Activated CD4-positive, CD25-positive, alpha-beta regulatory T cell (primary cell): ENCODE results near the gene C1S.
"Not testable (repeated sequence)": the region's sequence is repeated elsewhere in the genome, so short reads cannot be mapped to it uniquely, and the experiment has no call there.

Experiments used
- DNase-seq, 4 experiments: peaks; one replicate each; lab custom pipeline; 2025; lab: John Stamatoyannopoulos, UW

The C1S gene

DNA sequence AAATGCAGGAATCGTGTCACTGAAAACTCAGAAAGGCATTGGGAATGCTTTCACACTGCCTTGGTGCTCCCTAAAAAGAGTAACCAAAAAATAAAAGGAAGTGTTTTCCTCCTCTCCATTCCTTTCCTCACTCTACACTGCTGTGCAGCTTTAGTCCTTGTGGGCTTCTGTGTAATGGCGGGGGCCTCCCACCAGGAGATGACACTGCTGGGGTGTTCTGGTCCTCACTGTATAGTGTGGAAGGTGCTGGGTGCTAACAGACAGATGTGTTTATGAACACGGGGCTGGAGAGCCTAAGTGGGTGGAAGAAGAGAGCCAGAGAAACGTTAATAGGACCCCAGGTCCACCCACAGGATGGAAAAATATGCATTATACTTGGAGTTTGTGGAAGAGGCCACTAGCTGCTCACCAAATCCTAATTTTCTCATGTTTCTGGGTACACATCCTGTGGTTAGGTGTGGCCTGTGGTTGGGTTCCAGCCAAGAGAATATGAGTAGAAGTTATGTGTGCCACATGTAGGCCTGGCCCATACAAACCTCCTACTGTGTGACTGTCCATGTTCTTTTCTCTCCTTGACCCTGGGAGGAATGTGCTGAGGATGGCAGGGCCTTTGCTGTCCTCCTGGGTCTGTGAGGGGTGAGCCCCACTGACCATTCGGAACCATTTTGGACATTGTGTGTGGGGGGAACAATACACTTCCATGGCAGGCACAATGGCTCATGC is 14.0 kb upstream of the C1S start:
- no peak for DNase-seq

DNA sequence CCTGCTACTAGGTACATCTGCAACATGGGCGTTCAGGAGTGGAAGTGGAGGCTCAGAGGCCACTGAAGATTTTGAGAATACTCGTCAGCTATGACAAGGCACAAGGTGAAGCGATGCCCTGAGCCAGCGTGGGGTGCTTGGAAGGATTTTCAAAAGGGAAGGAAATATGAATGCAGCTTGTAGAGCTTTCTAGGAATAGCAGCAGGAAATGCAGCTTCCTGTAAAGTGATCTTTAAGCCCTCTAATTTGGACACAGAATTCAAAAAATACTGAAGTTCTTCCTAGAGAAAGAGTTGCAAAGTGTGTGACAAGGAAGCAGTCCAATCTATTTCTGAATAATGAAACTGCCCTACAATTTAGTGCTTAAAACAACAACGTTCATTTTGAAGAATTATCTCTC is 13.2 kb upstream of the C1S start:
- no peak for DNase-seq

DNA sequence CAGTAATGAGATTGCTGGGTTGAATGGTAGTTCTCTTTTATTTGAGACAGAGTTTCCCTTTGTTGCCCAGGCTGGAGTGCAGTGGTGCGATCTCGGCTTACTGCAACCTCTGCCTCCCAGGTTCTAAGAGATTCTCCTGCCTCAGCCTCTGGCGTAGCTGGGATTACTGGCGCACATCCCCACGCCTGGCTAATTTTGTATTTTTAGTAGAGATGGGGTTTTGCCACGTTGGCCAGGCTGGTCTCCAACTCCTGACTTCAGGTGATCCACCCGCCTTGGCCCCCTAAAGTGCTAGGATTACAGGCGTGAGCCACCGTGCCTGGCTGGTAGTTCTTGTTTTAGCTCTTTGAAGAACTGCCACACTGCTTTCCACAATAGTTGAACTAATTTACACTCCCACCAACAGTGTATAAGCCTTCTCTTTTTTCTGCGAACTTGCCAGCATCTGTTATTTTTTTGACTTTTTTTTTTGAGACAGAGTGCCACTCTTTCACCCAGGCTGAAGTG is 11.0 kb upstream of the C1S start:
- DNase-seq = not testable (repeated sequence)

DNA sequence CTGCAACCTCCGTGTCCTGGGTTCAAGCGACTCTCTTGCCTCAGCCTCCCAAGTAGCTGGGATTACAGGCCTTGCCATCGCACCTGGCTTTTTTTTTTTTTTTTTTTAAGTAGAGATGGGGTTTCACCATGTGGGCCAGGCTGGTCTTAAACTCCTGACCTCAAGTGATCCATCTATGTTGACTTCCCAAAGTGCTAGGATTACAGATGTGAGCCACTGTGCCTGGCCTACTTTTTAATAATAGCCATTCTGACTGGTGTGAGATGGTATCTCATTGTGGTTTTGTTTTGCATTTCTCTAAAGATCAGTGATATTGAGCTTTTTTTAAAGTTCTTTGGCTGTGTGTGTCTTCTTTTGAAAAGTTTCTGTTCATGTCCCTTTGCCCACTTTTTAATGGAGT is 10.5 kb upstream of the C1S start:
- DNase-seq = not testable (repeated sequence)

DNA sequence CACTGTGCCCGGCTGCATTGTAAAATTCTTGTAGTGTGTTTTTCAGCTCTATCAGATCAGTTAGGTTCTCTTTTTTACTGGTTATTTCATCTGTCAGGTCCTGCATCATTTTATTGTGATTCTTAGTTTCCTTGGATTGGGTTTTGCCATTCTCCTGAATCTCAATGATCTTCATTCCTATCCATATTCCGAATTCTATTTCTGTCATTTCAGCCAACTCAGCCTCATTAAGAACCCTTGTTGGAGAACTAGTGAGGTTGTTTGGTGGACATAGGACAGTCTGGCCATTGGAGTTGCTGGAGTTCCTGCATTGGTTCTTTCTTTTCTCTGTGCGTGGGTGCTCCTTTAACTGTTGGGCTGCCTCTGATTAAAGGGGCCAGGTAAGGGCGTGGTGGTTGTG is 5.6 kb upstream of the C1S start:
- no peak for DNase-seq

DNA sequence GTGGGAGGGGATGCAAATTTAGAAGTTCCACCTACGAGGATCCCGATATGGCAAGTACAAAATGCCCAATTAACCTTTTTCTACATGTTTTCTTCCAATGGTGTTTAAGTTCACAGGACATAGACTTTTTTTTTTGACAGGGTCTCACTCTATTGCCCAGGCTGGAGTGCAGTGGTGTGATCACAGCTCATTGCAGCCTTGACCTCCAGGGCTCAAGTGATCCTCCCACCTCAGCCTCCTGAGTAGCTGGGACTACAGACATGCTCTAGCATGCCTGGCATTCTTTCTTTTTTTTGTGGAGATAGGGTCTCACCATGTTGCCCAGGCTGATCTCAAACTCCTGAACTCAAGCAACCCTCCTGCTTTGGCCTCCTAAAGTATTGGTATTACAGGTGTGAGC is 4.8 kb upstream of the C1S start:
- not testable (repeated sequence) for DNase-seq

DNA sequence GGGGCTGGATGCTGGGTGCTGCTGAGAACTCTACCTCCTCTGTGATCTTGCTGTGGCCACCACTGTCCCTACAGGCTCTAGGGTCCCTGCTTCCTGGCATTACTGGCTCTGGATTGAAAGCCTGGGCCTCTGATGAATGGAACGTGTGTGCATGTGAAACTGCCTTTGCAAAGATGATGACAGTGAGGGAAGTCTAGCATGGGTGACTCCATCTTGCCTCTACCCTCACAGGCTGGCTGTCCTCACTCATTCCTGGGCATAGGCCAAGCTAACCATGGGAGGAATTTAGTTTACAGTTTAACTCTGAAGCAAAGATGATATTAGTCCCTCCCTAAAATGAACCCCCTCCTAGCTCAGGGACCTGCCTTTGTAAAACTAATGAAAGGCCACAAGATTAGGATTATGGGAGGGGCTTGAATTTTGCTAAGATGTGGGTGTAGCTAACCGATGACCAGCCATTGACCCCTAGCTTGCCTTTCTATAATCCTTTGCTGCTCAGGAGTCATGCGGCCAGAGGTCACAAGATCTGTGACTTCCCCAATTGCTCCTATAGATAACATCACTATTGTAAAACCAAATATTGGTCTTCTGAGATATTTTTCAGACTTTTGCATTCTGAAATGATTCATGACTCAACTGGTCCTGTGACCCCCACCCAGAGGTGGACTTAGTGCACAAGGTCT is 2.2 kb upstream of the C1S start:
- DNase-seq = no peak

DNA sequence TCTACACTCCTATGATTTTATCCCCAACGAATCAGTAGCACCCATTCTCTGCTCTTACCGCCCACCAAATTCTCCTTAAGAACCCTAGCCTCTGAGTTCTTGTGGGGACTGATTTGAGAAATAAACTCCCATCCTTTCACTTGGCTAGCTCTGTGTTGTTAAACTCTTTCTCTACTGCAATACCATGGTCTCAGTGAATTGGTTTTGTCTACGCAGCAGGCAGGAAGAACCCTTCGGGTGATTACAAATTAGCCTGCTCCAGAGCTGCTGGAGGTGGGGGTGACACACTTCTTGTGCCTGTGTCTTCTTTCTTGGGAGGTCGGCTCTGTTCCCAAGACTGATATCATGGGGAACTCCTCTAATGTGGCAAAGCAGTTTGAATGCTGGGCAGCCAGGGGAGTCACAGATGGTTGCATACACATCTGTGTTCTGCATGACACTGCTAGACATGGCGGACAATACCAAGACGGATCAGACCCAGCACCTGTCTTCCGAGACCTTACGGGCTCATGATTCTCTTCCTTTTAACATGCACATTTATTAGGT is 1.6 kb upstream of the C1S start:
- no peak for DNase-seq

DNA sequence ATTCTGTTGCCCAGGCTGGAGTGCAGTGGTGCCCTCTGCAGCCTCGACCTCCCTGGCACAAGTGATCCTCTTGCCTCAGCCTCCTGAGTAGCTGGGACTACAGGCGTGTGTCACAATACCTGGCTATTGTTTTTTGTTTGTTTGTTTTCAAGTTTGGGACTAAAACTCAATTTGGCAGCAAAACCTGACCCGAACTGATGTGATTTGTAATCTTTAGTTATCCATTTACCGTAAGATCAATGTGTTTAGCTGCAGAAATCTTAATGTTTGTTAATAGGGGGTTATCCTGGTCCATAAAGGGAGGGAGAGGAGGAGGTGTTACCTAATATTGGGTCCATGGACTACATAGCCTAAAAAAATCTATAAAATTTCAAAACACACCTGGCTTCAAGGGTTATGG is 738 bp upstream of the C1S start:
- DNase-seq = no peak

DNA sequence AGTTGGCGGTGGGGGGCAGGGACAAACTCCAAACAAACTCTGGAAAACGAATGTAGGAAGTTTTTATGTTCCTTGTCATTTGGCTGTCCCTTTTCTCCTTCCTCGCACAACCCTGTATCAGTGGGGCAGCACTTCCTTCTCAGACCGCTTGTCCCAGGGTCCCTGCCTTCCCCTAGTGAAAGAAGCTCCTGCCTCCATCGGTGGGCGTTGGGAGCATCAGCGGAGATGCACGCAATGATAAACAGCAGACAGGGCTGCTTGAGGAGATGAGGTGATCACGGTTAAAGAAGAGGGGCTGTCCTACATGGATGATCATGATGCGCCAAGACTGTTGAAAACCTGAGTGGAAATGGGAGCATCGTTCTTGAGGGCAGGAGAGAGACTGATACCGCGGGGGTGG is 620 bp downstream of the C1S start:
- no peak for DNase-seq

DNA sequence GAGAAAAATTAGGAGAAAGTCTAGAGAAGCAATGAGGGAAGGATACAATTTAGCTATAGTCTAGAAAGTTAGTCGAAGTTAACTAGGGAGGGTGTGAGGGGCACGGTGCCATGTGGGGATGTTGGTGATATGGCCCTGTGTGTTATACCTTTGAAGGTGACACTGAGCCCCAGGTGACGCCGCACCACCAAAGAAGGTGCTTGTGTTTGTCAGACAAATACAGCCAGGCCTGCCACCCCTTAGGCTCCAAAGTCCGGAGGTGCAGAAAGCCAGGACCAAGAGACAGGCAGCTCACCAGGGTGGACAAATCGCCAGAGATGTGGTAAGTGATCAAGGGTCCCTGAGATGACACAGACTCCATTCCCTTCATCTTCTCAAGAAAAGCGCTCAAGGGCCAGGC is 1.1 kb downstream of the C1S start:
- no peak for DNase-seq

DNA sequence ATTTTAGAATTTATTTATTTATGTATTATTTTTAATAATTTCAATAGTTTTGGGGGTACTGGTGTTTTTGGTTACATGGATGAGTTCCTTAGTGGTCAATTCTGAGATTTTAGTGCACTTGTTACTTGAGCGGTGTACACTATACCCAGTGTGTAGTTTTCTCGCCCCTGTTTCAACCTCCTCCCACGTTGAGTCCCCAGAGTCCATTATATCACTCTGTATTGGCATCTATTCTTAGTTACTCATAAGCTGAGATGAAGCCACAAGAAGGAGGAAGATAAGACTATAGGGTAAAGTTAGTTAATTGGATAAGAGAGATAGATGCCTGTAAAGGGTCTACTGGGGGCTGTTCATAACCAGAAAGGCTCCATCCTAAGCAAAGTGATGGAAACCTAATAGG is 4.0 kb downstream of the C1S start:
- DNase-seq = no peak

DNA sequence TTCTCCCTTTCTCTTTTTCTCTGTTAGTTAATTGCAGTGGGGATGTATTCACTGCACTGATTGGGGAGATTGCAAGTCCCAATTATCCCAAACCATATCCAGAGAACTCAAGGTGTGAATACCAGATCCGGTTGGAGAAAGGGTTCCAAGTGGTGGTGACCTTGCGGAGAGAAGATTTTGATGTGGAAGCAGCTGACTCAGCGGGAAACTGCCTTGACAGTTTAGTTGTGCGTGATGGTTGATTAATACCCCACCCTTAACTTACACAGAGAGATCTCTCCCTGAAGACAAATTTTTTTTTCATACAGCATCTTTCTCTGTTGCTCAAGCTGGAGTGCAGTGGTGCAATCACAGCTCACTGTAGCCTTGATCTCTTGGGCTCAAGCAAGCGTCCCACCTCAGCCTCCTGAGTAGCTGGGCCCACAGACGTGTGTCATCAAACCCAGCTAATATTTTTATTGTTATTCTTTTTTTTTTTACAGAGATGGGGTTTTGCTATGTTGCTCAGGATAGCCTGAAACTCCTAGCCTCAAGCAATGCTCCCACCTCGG is 4.6 kb downstream of the C1S start:
- no peak for DNase-seq

DNA sequence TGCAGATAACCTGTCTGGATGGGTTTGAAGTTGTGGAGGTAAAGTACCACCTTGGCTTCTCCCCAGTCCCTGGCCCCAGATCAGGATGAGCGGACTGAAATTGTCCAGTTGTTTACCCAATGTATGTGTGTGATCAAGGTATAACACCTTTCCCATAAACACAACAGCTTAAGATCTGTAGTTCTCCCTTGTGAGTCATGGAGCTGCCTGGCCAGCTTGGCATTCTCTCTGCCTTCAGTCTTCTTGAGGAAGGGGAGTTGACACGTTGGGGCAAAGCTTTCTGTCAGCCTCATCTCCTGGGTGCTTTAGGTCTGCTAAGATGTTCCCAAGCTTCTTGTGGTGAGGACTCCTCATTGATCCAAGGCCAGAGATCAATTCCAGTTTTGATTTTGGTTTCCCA is 6.1 kb downstream of the C1S start:
- no peak for DNase-seq

DNA sequence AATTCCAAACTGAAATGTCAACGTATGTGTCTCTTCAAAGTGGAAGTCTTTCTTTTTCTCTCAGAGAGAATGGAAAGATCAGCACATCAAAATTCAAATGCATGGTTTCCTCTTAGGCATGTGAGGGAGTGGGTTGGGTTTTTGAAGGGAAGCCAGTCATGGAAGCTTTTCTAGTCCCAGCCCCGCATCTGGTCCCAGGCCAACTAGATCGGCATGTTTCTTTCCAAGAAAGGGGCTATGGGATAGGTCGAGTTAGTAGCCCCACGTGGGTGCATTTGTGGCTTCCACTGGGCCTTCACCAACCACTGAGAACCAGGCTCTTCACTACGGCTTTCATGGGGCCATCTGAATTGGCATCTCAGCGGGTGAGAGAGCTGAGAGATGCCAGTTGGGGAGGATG is 6.6 kb downstream of the C1S start:
- DNase-seq = no peak

DNA sequence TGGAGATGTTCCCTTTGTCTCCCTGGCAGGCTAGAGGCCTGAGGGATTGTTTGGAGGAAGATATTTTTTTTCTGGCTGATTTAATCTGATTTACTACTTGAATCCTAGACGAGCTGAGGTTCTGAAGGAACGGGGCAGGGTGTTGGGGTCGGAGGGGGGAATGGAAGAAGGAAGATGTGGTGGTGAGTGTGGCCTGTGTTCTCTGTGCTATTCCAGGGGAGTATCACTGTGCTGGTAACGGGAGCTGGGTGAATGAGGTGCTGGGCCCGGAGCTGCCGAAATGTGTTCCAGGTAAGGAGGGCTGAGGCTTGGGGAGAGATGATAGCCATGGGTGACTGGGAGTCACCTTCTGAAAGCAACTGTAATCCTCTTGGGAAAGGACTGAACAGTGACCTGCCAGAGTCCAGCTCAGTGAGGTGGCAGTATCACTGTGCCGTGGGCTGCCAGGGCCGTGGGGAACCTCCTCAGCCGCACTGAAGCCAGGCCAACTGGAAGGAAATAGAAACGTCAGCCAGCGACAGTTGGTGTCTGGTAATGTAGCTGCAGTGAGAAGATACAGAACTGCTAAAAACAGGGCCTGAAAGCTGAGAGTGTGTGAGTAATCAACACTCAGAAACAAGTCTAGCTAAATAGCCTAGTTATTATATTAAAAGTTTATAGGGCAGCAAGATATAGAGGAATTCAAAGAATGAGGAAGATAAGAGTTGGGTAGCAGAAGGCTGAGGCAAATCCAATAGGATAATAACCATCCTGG is 7.9 kb downstream of the C1S start:
- DNase-seq = no peak

DNA sequence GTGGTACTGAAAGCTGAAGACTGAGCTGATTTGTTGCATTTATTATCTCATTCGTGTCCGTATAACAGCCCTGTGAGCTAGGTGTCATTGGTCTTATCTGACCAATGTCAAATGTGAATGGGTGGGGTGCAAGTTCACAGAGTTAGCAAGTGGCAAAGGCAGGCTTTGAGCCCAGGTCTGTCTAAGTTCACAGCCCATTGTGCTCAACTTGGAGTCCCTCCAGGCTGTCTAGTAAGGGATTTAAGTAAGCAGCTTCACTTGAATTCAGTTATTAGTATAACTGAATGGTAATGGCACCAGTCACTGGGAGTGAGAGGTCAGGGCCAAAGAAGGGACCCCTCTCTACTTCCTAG is 8.5 kb downstream of the C1S start:
- DNase-seq = no peak

DNA sequence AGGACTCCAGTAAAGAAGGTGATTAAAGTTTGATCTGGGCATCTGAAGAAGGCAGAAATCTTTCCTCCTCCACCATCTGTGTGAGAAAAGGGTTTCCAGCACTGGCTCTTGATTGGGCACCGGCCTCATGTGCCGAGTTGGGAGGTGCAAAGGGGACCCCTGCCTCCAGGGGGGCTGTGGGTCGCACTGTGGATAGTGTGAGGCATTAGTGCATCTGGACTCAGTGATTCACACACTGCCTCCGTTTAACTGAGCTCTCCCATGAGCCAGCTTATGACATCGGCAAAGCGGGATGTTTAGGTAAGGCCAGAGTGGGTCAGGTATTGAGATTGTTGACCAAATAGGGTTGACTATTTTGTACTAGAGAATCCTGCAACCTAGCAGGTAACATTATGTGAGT is 8.9 kb downstream of the C1S start:
- no peak for DNase-seq

DNA sequence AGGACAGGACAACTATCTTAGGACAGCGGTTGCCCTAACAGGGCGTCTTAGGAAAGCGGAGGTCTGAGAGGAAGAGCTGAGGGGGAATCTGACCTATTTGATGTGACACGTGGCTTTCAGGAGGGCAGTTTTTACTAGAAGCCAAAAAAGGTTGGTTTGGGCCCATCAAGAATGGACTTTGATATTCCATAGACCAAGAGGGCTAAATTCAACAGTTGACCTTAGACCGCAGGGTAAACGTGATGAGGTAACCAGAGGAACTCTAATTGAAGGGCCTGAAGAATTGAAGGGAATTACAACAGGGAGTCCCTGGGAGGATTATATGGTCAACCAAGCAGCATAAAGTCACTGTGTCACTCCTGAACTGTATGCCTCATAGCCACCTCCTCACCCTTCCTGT is 11.5 kb downstream of the C1S start:
- DNase-seq = no peak

DNA sequence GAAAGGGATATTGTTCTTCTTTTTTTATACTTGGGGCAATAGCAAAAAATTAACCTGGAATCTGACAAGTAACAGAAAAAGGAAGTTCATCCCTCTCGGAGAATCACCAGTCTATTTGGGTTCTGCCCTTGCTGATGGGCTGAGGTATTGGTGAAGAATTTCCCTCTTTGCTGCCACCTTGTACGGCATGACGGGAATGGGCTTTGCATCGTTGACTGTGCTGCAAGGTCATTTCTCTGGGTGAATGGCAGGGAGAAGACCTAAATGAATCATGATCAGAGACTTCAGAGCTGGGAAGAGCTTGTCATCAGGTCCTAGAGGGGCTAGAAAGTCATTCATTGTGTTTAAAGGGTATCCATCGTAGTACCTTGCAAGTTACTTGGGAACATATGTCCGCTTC is 12.0 kb downstream of the C1S start:
- no peak for DNase-seq

DNA sequence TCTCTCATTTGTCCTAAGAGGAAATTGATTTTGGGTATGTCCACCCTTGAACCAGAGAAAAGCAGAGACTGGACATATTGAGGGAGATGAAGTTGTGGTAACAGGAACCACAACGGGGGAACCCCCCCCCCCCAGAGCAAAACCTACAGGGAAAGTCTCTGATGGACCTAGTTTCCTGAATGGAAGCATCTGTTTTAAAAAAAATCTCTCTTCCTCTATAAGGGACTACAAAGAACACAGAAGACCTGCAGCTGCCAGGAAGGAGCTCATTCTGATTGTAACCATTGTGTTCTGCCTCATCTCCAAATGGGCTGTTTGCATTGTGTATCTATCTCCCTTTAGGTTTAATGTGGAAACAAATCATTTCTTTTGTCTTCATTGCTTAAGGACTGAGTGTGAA is 13.4 kb downstream of the C1S start:
- no peak for DNase-seq

DNA sequence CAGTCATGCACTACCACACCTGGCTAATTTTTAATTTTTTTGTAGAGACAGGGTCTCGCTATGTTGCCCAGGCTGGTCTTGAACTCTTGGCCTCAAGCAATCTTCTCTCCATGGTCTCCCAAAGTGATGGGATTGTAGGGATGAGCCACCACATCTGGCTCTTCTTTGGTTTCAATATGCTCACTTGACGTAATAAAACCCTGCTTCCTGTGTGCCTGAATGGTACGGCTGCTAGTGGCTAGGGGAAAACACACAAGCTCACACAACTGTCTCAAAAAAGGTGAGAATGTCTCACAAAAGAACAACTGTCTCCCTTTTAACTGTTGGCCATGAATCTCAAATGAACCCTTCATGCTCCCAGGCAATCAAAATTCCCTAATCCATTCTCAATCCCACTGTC is 15.0 kb downstream of the C1S start:
- DNase-seq = no peak

DNA sequence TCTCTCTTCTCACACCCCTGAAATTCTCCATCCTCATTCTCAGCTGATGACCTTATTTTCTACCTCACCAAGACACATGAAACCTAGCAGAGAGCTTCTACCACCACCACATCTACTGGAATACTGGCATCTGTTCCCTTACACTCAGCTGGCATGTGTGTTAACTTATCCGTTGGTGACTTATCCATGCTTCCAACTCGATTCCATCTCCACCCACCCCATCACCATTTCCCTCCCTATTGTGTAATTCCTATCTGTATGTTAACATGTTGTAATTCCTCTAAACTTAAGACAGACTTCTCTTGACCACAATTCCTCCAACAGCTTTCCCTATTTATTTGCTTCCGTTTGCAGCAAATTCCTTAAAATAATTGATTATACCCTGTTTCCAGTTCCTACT is 15.4 kb downstream of the C1S start:
- DNase-seq = no peak
